OCI-LY3 (cell line): Measurements from ENCODE around the gene CLIC5.

Experiments used
- H2AFZ ChIP-seq: fragments of 200-600, 300-600 bp; shearing (Covaris generic); 2 replicates; pipeline ENCODE4 v1.6.0; 2014; ENCODE audit warnings: antibody characterized with exemption, low read depth, low read length
- H3K27ac ChIP-seq: fragments of 200-600, 300-600 bp; sonication (generic); 2 replicates; pipeline ENCODE4 v1.5.1; 2014; ENCODE audit warnings: mild to moderate bottlenecking, low read length, moderate library complexity, mixed read lengths
- H3K27me3 ChIP-seq: fragments of 200-600, 300-600 bp; sonication (generic); 2 replicates; pipeline ENCODE4 v1.6.1; 2014; ENCODE audit warnings: low read depth, low read length, mixed read lengths
- H3K36me3 ChIP-seq: fragments of 200-600, 300-600 bp; sonication (generic); replicated peaks from 2 replicates; pipeline ENCODE3; 2014; ENCODE audit warnings: low read depth, low read length, mixed read lengths
- H3K4me1 ChIP-seq: fragments of 300-600, 200-600 bp; sonication (generic); 2 replicates; pipeline ENCODE4 v1.6.1; 2014; ENCODE audit warnings: low read length, mixed read lengths
- H3K4me2 ChIP-seq: fragments of 200-600, 300-600 bp; sonication (generic); 2 replicates; pipeline ENCODE4 v1.6.1; 2014; ENCODE audit warnings: low read length, mixed read lengths
- H3K4me3 ChIP-seq: fragments of 300-600, 200-600 bp; sonication (generic); 2 replicates; pipeline ENCODE4 v1.5.1; 2014; ENCODE audit warnings: antibody characterized with exemption, mild to moderate bottlenecking, low read length, moderate library complexity
- H3K79me2 ChIP-seq: fragments of 300-600, 200-600 bp; shearing (Covaris generic); 2 replicates; pipeline ENCODE4 v1.6.1; 2014; ENCODE audit warnings: mild to moderate bottlenecking, low read length, mixed read lengths
- H3K9ac ChIP-seq: fragments of 300-600, 200-600 bp; shearing (Covaris generic); 2 replicates; pipeline ENCODE4 v1.6.0; 2014; ENCODE audit warnings: mild to moderate bottlenecking, low read length, moderate library complexity
- H3K9me3 ChIP-seq: fragments of 200-600, 300-600 bp; shearing (Covaris generic); 2 replicates; pipeline ENCODE4 v1.6.1; 2014; ENCODE audit warnings: low read length, mixed read lengths; ENCODE audit not compliant: insufficient read depth
- H4K20me1 ChIP-seq: fragments of 200-600, 300-600 bp; sonication (generic); 2 replicates; pipeline ENCODE4 v1.6.1; 2016; ENCODE audit warnings: low read length, mixed read lengths; ENCODE audit not compliant: insufficient read depth
- CTCF ChIP-seq: fragments of 200-600, 300-600 bp; sonication (generic); IDR thresholded peaks from 2 replicates; pipeline ENCODE4 v1.5.1; 2014; ENCODE audit warnings: antibody characterized with exemption, low read length, low read depth
- EZH2phosphoT487 ChIP-seq: fragments of 200-600 bp; shearing (Covaris generic); IDR thresholded peaks from 2 replicates; pipeline ENCODE4 v1.6.1; 2018; ENCODE audit warnings: antibody characterized with exemption, mixed run types, low read depth

Gene CLIC5

GRCh38 chr6:45924763-45925342, 90.8 kb downstream of the CLIC5 start:
- Histone ChIP-seq H3K27me3 (peaks cover 23% of the 10 kb centered on the region), H3K4me2 (peak overlapping the region; percentile 84), H3K4me1 (peaks cover 50% of the 10 kb centered on the region), H3K79me2 (no peaks in the 10 kb centered on the region), H4K20me1 (no peaks in the 10 kb centered on the region), H3K4me3 (no peak overlapping the region), H3K9me3 (no peaks in the 10 kb centered on the region), H2AFZ (no peak overlapping the region), H3K36me3 (no peaks in the 10 kb centered on the region), H3K27ac (no peak overlapping the region), H3K9ac (no peak overlapping the region)
- TF ChIP-seq EZH2phosphoT487 (no peak), CTCF (no peak)

GRCh38 chr6:45923831-45924391, 91.7 kb downstream of the CLIC5 start:
- Histone ChIP-seq H3K79me2 (no peaks in the 10 kb centered on the region), H4K20me1 (no peaks in the 10 kb centered on the region), H3K4me3 (peak overlapping the region; percentile 60), H3K27ac (0 out of 2 replicates have a peak overlapping the region, but pooled peaks have one; percentile 3), H3K9ac (no peak overlapping the region), H3K9me3 (no peaks in the 10 kb centered on the region), H3K36me3 (no peaks in the 10 kb centered on the region), H3K27me3 (peaks cover 32% of the 10 kb centered on the region), H2AFZ (no peak overlapping the region), H3K4me2 (peak overlapping the region; percentile 84), H3K4me1 (peaks cover 50% of the 10 kb centered on the region)
- TF ChIP-seq CTCF (no peak), EZH2phosphoT487 (peak; percentile 57; the same call in 1 of the 2 replicates)

GRCh38 chr6:45922728-45923351, 92.8 kb downstream of the CLIC5 start:
- Histone ChIP-seq H3K9ac (0 out of 2 replicates have a peak overlapping the region, but pooled peaks have one; percentile 1), H3K4me3 (peak overlapping the region; percentile 60), H3K27ac (no peak overlapping the region), H4K20me1 (no peaks in the 10 kb centered on the region), H3K36me3 (no peaks in the 10 kb centered on the region), H3K4me1 (peaks cover 51% of the 10 kb centered on the region), H3K27me3 (peaks cover 43% of the 10 kb centered on the region), H3K79me2 (no peaks in the 10 kb centered on the region), H3K9me3 (no peaks in the 10 kb centered on the region), H3K4me2 (peak overlapping the region; percentile 84), H2AFZ (no peak overlapping the region)
- TF ChIP-seq CTCF (peak; percentile 95), EZH2phosphoT487 (no peak)

GRCh38 chr6:45921691-45922281, 93.9 kb downstream of the CLIC5 start:
- no peaks in the 10 kb centered on the region for H4K20me1 ChIP-seq
- H3K9ac ChIP-seq: no peak overlapping the region

More at GRCh38 chr6:45921691-45922281, 93.9 kb downstream of the CLIC5 start:
- Histone ChIP-seq H3K9me3 (no peaks in the 10 kb centered on the region), H2AFZ (no peak overlapping the region), H3K4me3 (no peak overlapping the region), H3K4me1 (peaks cover 55% of the 10 kb centered on the region), H3K36me3 (no peaks in the 10 kb centered on the region), H3K27ac (no peak overlapping the region), H3K4me2 (peak overlapping the region; percentile 70), H3K79me2 (no peaks in the 10 kb centered on the region), H3K27me3 (peaks cover 46% of the 10 kb centered on the region)
- no peak for TF ChIP-seq EZH2phosphoT487
- no peak for TF ChIP-seq CTCF
